Femur (tissue), 1 donor: ENCODE results near the gene FAM53B.
A peak's percentile ranks its signal among the peaks of the same experiment; 100 is the strongest.
"Not testable (repeated sequence)": the region's sequence is repeated elsewhere in the genome, so short reads cannot be mapped to it uniquely, and the experiment has no call there.

Experiments
- DNase-seq: peaks from one replicate; pipeline ENCODE4 v3.0.0-alpha.2; 2017

Gene FAM53B

DNA sequence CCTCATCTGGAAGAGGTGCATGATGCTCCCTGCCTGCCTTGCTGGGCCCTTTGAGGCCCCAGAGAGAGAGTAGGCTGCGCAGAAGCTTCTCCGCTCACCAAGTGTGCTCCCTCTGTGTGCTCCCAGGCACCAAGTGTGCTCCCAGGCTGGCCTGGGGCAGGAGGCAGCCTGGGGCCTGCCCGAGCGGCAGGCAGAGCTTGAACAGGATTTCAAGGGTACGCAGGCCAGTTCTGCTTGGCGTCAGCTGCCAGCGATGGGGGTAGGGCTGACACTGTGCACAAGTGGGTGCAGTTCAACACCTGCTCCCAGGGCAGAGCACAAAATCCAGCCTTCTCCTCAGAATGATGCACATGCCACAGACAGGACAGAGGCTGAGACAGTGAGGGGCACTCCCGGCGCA lies 119.7 kb downstream of the FAM53B start:
- no peak for DNase-seq

DNA sequence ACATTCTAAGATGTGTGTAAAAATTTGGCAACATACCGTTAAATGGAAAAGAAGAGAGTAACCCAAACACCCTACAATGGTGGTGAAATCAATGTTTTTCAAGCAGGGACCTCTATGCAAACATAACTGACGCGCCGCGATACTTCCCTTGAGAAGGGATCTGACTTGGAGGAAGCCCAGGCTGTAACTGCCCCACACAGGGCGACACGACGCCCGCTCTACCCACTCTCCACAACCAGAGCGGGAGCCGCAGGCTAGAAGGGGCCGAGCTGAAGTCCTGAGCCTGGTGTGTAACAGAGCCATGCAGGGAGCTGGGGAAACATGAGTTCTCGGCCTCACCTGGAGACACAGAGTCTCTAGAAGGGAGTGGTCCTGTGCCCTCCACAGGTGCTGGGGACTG lies 120.2 kb downstream of the FAM53B start:
- DNase-seq = no peak

DNA sequence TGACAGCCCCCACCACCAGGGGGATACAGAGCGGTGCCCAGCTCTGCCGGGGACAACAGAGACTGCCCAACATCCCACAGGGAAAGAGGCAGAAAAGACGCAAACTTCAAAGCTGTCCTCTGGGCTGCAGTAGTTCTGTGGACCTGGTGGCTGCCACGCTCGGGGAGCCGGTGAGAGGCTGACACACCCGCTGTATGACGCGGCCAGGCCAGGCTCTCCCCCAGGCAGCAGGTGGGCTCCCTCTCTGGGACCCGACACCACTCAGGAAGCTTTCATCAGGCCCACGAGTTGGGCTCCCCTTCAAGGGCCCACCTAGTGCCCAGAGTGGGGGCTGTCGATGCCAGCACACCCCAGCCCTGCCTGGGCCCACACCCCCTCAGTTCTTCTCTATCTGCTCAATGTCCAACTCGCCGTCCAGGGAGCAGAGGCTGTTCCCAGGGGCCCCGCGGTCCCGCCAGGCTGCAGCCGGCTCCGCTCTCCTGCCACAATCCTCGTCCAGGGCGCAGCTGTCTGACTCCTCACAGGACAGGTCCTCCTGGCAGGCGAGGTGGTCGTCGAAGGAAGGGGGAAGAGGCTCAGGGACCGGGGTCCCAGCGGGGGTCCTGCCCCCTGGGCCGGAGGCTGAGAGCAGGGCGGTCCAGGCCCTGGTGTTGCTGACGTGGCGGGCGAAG lies 121.2 kb downstream of the FAM53B start:
- no peak for DNase-seq

DNA sequence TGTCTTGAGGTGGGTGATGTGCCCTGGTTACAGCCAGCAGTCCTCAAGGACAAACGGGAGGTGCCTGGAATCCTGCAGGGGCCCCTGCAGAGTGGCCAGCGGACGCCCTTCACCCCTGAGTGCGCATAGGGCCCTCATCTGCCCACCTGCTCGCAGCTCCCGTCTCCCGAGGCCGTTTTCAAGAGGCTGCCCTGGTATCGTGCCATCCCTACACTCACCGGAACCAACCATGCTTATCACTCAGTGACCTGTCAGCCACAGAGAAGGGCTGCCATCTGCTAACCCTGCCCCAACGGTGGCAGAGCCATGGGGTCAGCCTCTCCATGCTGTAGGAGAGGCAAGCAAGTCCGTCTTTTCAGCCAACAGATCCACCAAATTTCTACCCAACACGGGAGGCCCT lies 122.0 kb downstream of the FAM53B start:
- DNase-seq = no peak

DNA sequence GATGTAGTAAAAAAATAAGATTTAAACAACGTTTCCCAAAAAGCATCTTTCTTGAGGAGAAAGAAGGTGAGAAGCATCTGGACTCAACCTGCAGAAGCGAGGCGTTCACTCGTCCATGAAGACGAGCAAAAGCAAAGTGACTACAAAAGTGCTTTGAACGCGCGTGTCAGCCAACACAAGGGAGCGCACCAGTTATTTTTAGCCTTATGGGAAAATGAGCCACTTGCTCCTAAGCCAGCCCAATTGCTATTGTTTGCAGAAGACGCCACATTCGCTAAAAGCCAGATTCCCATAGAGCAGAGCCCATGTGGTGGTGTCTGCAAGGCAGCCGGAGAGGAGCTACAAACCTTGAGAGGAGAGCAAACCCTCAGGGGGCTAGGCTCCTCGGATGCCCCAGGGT lies 122.5 kb downstream of the FAM53B start:
- DNase-seq = no peak

DNA sequence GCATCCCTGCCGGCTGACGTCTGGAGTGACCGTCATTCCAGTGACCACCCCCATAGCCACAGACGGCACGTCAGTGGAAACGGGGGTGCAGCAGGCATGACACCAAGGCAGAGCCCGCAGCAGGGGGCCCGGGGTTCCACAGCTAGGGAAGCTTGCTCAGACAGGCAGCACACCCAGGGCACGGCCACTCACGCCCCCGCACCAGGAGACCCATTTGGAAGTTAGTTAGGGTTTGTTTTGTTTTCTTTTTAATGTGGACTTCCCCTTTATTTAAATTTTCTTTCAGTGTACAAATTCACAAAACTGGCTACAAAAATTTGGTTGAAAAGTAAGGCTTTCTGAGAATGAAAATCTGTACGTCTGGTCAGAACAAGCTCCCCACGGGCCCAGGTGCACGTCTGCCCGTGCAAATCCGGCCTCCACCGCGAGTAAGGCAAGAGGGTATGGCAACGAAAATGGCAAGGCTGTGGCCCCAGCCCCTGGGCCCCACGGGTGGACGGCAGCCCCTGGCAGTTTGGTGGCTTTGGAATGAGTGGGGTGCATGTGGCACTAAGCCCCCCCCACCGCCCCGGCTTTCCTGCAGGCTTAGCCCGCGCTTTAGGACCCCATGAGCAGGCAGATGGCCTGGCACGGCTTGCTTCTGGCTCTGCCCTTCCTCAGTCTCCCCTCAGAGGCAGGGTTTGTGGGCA lies 124.2 kb downstream of the FAM53B start:
- no peak for DNase-seq

DNA sequence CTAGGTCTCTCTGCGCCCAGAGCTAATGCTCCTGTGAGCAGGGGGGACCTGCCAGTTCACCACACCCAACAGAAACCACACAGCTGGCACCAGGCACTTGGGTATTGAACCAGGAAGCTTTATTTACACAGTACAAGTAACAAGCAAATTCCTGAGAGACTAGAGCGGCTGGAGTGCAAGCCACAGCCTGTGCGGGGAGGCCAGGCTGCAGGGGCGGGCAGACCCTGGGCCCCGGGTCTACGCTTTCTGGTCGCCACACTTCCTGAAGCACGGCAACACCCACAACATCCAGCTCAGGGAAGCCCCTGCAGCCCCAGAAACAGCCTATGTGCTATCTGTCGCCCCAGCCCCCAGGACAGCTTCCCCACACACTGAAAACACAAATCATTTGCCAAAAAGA lies 125.0 kb downstream of the FAM53B start:
- peak; percentile 59 for DNase-seq

- DNase-seq = no peak
Observed at GRCh38 chr10:124618470-124619073, 125.6 kb downstream of the FAM53B start.

GRCh38 chr10:124616836-124617130 lies 127.4 kb downstream of the FAM53B start:
- DNase-seq = no peak

GRCh38 chr10:124616040-124616835 lies 127.9 kb downstream of the FAM53B start:
- no peak for DNase-seq

GRCh38 chr10:124615259-124615658 lies 128.9 kb downstream of the FAM53B start:
- no peak for DNase-seq

DNA sequence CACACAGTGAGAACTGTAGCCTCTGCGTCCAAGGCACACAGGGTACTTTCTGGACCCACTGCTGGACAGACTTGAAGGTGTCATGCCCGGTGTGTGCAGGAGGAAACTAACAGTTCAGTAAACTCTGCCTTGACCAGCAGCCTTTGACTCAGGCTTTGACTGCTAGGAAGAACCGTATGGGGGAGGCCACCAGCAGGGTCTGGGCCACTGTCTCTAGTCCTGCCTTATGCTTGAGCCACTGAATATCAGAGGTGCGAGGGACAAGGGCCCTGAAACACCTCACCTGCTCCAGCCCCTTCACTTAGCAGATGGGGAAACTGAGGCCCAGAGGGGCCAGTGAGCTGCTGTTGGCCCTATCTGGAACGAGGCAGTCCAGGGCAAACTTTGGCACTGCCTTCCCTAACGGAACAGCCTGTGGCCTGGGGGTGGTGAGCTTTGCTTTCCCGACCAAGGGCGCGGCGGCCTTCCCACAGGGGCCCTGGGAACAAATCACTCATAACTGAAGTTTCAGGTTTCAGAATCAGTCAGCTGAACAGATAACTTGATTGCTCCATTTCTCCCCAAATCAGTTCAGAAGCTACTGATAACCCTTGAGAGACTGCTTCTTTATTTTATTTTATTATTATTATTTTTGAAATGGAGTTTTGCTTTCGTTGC lies 130.0 kb downstream of the FAM53B start:
- no peak for DNase-seq

DNA sequence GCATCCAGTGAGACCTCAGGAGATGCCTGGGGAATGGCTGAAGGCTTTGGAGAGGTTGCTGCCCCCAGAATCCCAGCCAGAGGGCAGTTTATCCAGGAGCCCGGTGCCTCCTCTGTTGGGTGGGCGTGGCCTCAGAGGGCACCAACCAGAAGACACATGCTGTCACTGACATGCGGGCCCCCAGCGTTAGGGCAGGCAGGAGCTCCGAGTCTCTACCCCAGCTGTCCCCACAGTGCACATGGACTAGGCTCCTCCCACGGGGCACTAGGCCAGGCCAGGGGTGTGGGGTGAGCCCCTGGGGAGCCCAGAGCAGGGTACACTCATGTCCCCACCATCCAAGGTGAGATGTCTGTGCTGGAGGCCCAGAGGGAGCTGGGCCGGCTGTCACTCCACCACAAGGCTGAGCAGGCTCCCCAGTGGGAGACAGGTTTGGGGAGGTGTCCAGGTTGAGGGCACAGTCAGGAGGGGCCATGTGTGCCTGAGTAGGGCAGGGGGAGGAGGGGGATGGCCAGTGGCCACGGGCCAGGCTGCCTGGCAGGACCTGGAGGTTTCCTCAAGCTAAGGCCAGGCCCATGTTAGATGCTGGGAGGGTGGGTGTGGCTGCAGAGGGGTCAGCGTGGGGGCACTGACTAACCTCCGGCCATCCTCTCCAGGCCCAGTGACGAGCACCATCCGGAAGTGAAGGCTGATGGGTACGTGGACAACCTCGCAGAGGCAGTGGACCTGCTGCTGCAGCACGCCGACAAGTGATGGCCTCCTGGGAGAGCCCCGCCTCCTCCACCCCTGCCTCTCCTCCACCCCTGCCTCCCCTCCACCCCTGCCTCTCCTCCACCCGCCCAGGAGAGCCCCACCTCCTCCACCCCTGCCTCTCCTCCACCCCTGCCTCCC lies 131.3 kb downstream of the FAM53B start:
- peak; percentile 55 for DNase-seq

DNA sequence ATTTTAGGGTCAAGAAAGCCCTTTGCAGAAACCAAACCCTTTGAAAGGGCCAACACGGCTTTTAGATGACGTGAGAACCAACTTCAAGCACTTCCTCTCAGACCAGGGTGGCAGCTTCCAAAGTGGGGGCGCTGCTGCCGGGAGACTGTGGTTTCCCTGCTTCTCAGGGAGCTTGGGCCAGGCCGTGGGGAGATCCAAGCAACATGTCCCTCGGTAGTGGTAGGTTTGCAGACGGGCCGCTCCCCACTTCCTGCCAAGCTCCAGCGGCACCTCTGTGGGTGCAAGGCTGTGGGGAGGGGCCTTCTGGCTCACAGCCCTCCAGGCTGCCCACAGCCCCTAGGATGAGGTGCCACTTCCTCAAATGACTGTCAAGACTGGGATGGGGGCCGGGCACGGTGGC lies 132.4 kb downstream of the FAM53B start:
- no peak for DNase-seq

DNA sequence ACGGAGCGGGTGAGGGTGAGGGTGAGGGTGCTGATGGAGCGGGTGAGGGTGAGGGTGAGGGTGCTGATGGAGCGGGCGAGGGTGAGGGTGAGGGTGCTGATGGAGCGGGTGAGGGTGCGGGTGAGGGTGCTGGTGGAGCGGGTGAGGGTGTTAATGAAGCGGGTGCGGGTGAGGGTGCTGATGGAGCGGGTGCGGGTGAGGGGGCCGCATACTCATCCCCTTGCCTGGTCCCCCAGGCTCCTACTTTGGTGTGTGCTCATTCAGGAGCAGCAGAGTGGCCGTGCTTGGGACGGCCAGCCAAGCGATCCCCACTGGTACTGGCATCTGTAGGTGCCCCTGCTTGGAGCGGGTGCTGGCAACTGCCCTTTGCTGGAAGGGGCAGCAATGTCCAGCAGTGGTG lies 133.3 kb downstream of the FAM53B start:
- not testable (repeated sequence) for DNase-seq

DNA sequence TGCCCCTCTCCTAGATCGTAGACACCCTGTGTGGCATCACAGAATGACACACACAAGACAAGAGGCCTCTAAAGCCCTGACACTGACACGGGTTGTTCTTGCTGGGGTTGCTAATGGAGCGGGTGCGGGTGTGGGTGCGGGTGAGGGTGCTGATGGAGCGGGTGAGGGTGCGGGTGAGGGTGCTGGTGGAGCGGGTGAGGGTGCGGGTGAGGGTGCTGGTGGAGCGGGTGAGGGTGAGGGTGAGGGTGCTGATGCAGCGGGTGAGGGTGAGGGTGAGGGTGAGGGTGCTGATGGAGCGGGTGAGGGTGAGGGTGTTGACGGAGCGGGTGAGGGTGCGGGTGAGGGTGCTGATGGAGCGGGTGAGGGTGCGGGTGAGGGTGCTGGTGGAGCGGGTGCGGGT lies 134.0 kb downstream of the FAM53B start:
- not testable (repeated sequence) for DNase-seq

DNA sequence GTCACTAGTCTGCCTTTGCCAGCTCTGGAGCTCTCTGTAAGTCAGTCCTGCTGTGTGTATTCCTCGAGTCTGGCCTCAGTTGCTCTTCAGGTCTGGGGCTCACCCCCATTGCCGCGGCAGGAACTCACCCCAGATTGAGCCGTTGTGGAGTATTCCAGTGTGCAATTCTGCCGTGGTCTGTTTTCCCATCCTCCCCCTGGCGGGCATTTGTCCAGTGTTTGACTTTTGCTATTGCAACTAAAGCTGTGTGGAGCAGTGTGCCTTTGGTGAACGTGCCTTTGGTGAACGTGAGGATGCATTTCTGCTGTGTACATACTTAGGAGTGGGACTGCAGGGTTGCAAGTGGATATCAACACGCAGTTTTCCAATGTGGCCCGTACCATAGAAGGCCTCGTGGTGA lies 134.5 kb downstream of the FAM53B start:
- no peak for DNase-seq

GRCh38 chr10:124608093-124608721 lies 136.0 kb downstream of the FAM53B start:
- DNase-seq = no peak

GRCh38 chr10:124607693-124608092 lies 136.5 kb downstream of the FAM53B start:
- no peak for DNase-seq

DNA sequence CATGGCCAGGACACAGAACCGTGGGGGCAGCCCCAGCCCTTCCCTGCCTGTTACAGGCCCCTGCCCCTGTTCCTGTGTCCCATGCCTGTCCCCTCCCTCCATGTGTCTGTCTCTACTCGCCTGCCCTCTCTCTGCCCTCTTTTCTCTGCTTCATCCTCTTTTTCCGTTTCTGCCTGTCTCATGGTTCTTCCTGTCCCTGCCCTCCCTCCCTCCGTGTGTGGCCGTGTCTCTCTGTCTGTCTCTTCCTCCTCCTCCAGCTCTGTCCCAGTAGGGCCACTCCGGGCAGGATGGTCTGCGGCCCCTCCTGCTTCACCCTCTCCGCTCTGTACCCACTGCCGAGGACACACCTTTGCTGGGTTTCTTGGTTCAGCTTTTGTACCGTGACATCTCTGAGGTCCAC lies 137.4 kb downstream of the FAM53B start:
- DNase-seq = no peak
